ENCODE data around the gene NPPB. TPM values are rescaled to one million over a fixed set of nuclear protein-coding genes. Genes with fewer than 3 reads are reported as not detected.

NPPB gene
- total and polyA plus RNA-seq, 9 of the 15 experiments (the other 6 are each of a cell fraction or from before 2014, with no cell fraction given), result not detected

DNA sequence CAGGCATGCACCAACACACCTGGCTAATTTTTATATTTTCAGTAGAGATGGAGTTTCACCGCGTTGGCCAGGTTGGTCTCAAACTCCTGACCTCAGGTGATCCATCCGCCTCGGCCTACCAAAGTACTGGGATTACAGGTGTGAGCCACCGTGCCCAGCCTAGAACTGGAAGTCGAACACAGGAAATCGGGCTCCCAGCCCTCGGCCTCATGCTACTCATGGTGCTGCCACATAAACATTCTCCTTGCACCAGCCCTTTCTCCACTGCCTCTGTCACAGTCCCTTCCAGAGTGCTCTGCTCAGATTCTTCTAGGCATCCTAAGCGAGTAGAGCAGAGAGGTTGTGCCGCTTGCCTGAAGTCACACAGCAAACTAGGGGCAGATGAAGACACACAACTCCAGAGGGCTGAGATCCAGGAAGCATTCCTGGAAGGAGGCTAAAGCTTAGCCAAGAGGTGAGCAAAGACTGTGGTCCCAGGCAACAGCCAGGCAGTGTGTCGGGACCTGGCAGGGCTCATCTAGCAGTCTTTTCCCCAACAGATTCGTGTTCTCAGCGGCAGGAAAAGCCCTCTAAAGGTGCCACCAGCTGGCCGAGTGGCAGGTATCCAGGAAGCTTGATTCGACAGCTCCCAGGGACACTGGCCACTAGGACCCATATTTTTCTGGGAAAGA, 29.6 kb upstream of the NPPB start (continued):
- TF ChIP-seq SREBF2 (CRISPR knock-in tag; IDR thresholded peaks at IDR 0.05) (no peak), PHTF2 (CRISPR knock-in tag; IDR thresholded peaks at IDR 0.05) (no peak), WHSC1 (IDR thresholded peaks at IDR 0.05; ENCODE audit: low read length) (no peak), RBM25 (IDR thresholded peaks at IDR 0.05; ENCODE audit: low read depth, low read length, severe bottlenecking) (peak; percentile 82), HMGN3 (IDR thresholded peaks at IDR 0.05; ENCODE audit: borderline replicate concordance, extremely low read depth, insufficient read length, low read depth, low read length) (no peak), STAT5B (CRISPR knock-in tag; IDR thresholded peaks at IDR 0.05) (no peak), COPS2 (conservative IDR thresholded peaks at IDR 0.05) (no peak), BRCA1 (IDR thresholded peaks at IDR 0.05) (no peak), BRCA1 (CRISPR knock-in tag; IDR thresholded peaks at IDR 0.05) (no peak), BCOR (IDR thresholded peaks at IDR 0.05) (peak; percentile 88), HMG20B (CRISPR knock-in tag; IDR thresholded peaks at IDR 0.05) (no peak), CREBBP (IDR thresholded peaks at IDR 0.05; ENCODE audit: low read depth, low read length) (no peak), PHF8 (IDR thresholded peaks at IDR 0.05; ENCODE audit: borderline replicate concordance, low read length) (no peak), SMC3 (conservative IDR thresholded peaks at IDR 0.05; ENCODE audit: insufficient read depth, low read depth, low read length) (no peak), ZKSCAN3 (CRISPR knock-in tag; IDR thresholded peaks at IDR 0.05) (no peak), SREBF1 (IDR thresholded peaks at IDR 0.05; ENCODE audit: borderline replicate concordance, low read depth, low read length) (no peak), KAT2B (IDR thresholded peaks at IDR 0.05; ENCODE audit: low read depth, low read length) (no peak), HNRNPL (IDR thresholded peaks at IDR 0.05; ENCODE audit: low read depth, low read length) (no peak), NCOA1 (IDR thresholded peaks at IDR 0.05; ENCODE audit: low read depth) (no peak), PRPF4 (IDR thresholded peaks at IDR 0.05; ENCODE audit: insufficient read depth, low read depth, low read length, poor library complexity, severe bottlenecking) (no peak)
- TF ChIP-seq, protein P1, sequence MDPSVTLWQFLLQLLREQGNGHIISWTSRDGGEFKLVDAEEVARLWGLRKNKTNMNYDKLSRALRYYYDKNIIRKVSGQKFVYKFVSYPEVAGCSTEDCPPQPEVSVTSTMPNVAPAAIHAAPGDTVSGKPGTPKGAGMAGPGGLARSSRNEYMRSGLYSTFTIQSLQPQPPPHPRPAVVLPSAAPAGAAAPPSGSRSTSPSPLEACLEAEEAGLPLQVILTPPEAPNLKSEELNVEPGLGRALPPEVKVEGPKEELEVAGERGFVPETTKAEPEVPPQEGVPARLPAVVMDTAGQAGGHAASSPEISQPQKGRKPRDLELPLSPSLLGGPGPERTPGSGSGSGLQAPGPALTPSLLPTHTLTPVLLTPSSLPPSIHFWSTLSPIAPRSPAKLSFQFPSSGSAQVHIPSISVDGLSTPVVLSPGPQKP (CRISPR knock-in tag; IDR thresholded peaks at IDR 0.05), result no peak
- TF ChIP-seq, protein P2, sequence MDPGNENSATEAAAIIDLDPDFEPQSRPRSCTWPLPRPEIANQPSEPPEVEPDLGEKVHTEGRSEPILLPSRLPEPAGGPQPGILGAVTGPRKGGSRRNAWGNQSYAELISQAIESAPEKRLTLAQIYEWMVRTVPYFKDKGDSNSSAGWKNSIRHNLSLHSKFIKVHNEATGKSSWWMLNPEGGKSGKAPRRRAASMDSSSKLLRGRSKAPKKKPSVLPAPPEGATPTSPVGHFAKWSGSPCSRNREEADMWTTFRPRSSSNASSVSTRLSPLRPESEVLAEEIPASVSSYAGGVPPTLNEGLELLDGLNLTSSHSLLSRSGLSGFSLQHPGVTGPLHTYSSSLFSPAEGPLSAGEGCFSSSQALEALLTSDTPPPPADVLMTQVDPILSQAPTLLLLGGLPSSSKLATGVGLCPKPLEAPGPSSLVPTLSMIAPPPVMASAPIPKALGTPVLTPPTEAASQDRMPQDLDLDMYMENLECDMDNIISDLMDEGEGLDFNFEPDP (CRISPR knock-in tag; IDR thresholded peaks at IDR 0.05), result no peak
- TF ChIP-seq, protein P3, sequence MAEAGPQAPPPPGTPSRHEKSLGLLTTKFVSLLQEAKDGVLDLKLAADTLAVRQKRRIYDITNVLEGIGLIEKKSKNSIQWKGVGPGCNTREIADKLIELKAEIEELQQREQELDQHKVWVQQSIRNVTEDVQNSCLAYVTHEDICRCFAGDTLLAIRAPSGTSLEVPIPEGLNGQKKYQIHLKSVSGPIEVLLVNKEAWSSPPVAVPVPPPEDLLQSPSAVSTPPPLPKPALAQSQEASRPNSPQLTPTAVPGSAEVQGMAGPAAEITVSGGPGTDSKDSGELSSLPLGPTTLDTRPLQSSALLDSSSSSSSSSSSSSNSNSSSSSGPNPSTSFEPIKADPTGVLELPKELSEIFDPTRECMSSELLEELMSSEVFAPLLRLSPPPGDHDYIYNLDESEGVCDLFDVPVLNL (CRISPR knock-in tag; IDR thresholded peaks at IDR 0.05; ENCODE audit: low read depth), result no peak

Data from K562 (cell line).